ENCODE results near the gene DVL2.
A peak's percentile ranks its signal among the peaks of the same experiment; 100 is the strongest.

The DVL2 gene

GRCh38 chr17:7218166-7218565 is 16.2 kb downstream of the DVL2 start:
- DNase-seq = no peak

- no peak for DNase-seq
Observed at GRCh38 chr17:7217113-7217987, 17.0 kb downstream of the DVL2 start.

- no peak for DNase-seq
Observed at GRCh38 chr17:7216242-7217112, 17.8 kb downstream of the DVL2 start.

DNA sequence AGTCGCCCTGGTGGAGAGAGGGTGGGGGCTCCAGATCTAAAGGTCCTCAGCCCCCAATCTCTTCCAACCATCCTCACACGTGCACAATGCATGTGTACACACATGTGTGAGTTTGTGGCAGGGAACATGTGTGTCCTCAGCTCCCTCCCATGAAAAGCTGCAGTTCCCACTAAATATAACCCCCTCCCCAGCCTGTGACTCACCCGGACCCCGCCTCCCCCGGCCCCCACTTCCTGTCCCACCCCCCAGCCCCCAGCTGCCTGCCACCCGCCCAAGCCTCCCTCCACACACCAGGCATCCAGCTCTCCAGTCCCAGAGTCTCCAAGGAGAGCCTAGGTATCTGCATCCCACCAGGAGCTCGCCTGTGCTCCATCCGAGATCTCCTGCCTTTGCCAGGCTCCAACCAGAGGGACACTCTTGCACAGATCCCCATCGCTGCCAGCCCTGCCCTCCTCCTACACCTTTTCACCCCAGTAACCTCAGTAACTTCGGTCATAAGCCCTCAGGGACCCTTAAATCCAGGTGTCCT is 18.6 kb downstream of the DVL2 start:
- no peak for DNase-seq

GRCh38 chr17:7215136-7215638 is 19.1 kb downstream of the DVL2 start:
- DNase-seq = no peak

- DNase-seq = peak; percentile 94
Observed at GRCh38 chr17:7214300-7215135, 19.8 kb downstream of the DVL2 start.

GRCh38 chr17:7213895-7214299 is 20.4 kb downstream of the DVL2 start:
- peak; percentile 85 for DNase-seq

DNA sequence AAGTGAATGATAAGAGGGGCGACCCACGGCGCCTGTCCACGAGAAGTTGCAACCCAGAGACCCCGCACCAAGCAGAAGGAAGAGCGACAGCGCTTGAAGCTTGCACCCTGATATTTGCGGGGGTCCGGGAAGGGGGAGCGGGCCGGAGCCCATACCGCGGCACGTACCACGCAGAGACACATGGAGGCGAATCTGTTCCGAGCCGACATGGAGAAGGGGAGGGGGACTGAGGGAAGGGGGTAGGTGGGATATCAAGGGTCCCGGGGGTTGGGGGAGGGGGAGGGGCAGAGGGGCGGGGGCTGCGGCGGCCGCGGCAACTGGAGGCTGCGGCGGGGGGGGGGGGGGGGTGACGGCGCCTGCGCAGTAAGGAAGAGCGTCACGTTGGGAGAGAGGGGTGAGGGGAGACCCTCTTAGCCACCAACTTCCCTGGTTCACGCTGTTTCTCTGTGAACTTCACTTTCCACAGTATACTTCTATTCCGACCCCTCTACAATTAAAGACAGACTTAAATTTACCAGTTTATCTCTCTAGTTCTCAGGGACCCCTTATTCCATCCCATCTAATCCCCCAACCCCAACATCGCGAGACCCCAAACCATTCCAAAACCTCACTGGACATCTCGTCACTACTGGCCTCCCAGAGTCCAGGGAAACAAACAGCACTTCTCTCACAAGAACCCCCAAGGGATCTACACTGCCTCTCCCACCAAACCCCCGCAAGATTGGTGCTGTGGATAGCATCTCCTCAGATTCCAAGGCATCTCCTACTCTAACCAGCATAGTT is 22.6 kb downstream of the DVL2 start:
- DNase-seq = no peak

- DNase-seq = no peak
Observed at GRCh38 chr17:7208754-7209460, 25.4 kb downstream of the DVL2 start.

DNA sequence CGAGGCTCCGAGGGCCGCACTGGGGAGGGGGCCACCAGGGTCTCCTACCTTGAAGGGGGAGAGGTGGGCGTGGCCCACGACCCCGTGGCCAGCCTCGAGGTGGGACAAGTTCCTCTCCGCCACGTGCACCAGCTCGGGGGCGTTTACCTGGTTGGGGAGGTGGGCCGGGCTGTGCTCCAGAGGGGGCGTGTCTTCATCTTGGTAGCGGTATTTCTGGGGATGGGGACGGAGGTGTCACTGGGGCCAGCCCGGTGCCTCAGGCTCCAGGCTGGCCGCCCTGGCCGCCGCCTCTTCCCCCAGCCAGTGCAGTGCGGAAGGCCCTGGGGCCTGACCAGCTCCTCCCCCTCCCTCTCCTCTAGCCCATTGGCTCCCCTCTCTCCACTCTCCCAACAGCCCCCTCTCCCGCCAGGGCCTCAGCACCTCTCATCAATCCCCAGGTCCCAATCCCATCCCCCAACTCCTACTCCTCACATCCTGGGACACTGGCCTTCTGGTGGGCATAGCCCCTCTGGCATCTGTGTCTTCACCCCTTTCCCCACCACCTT is 26.2 kb downstream of the DVL2 start:
- DNase-seq = no peak

- no peak for DNase-seq
Observed at GRCh38 chr17:7207120-7208001, 27.0 kb downstream of the DVL2 start.

DNA sequence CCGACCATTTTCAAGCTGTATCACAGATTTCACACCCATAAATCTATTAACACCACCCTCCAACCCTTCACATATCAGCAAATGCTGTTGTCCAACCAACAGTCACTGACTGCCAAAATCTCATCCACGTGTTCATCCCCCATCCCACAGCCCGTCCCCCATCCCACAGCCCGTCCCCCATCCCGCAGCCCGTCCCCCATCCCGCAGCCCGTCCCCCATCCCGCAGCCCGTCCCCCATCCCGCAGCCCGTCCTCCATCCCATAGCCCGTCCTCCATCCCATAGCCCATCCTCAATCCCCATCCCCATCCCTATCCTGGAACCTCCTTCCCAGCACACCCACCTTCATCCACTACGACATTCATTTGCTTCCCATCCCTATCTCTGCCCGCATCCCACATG is 28.8 kb downstream of the DVL2 start:
- DNase-seq = no peak

DNA sequence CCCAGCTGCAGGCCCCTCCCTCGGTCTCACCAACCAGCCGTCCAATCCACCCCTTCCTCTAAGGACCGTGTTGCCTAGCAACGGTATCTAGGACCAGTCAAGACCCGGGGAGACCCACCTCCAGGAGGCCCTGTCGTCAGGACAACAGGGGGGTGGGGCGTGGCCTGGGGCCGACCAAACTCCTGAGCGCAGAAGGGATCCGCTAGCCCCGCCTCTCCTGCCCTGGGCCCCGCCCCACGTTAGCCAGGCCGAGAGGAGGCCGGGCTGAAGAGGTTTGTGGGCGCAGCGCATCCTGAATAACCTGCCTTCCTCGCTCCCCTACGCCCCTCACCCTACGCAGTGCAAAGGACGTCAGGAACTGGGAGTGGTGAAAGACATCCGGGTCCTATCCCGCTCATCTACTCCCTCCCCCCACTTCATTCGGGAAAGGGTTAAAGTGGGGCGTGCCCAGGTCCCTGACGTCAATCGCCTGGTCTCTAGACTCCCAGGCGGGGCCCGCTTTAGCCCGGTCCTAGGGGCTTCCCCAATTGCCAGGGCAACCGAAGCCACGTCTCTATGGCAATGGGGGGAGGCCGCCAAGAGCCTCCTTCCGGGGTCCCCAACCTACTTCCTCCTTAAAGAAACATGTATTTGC is 29.4 kb downstream of the DVL2 start:
- DNase-seq = peak; percentile 76

- DNase-seq = no peak
Observed at GRCh38 chr17:7204336-7204735, 30.0 kb downstream of the DVL2 start.

GRCh38 chr17:7203391-7203790 is 30.9 kb downstream of the DVL2 start:
- no peak for DNase-seq

DNA sequence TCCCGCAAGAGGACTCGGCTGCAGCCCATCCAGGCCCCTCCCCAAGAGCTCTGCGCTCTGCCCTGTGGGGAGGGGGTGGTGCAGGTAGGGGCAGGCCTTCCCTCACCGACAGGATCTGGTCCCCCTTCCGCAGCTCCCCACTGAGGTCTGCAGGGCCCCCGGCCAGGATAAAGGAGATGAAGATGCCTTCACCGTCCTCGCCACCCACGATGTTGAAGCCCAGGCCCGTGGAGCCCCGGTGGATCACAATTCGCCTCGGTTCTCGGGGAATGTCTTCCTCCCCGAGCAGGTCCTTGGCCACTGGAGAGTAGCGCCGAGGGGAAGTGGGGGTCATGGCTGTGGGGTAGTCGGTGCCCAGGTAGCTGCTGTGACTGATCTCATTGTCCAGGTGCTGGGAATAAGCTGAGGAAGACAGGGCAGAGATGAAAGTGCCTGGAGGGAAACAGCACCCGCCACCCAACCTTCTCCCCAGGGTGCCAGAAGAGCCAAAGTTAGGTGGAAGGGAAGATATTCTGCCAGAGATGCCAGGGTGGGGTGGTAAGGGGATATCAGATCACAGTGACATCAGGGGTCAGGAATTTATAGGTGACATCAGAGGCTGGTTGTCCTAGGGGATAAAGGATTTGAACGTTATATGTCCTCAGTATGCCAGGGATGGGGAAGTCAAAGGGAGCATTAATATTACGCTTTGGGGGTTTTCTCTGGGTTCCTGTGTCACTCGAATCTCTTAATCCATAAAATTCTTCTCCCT is 37.5 kb downstream of the DVL2 start:
- no peak for DNase-seq

DNA sequence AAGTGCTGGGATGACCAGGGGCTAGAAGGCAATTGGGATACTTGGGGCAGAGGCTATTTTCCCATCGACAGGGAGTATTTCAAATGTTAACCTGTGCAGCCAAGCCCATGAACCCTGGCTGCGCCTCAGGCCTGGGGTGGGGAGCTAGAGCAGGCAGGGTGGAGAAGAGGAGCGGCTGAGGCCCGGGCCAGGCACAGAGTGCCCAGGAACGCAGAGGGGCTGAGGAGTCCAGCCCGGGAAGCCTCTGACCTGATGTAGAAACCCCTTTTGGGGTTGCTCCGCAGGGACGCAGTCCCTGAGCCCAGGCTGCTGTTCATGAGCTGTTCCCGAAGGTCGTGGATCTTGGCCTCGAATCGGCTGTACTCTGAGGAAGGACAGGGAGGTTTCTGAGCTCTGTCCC is 38.3 kb downstream of the DVL2 start:
- DNase-seq = no peak

- DNase-seq = no peak
Observed at GRCh38 chr17:7192271-7192937, 41.9 kb downstream of the DVL2 start.

Measured in NCI-H1436 treated with DMSO at 0.1 percent for 48 hours (cell line).